ENCODE data around the gene TLE3.

GRCh38 chr15:70084461-70084860 is 13.3 kb downstream of the TLE3 start:
- TF ChIP-seq CTCF (IDR thresholded peaks at IDR 0.05): no peak
- TF ChIP-seq POLR2A (IDR thresholded peaks at IDR 0.05): no peak
